ENCODE data around the gene PPP1R11.

GRCh38 chr6:30100154-30100553 lies 33.2 kb downstream of the PPP1R11 start:
- TF ChIP-seq, protein P1, sequence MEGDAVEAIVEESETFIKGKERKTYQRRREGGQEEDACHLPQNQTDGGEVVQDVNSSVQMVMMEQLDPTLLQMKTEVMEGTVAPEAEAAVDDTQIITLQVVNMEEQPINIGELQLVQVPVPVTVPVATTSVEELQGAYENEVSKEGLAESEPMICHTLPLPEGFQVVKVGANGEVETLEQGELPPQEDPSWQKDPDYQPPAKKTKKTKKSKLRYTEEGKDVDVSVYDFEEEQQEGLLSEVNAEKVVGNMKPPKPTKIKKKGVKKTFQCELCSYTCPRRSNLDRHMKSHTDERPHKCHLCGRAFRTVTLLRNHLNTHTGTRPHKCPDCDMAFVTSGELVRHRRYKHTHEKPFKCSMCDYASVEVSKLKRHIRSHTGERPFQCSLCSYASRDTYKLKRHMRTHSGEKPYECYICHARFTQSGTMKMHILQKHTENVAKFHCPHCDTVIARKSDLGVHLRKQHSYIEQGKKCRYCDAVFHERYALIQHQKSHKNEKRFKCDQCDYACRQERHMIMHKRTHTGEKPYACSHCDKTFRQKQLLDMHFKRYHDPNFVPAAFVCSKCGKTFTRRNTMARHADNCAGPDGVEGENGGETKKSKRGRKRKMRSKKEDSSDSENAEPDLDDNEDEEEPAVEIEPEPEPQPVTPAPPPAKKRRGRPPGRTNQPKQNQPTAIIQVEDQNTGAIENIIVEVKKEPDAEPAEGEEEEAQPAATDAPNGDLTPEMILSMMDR (IDR thresholded peaks at IDR 0.05) = no peak
- TF ChIP-seq EZH2phosphoT487 (IDR thresholded peaks at IDR 0.05) = no peak

All from neural progenitor cell (in vitro differentiated cells).